GM23248 (cell line): ENCODE measurements around the gene PPP6R3. TPM values are rescaled to one million over a fixed set of nuclear protein-coding genes. Genes with fewer than 3 reads are reported as not detected.

Experiments used
- DNase-seq: peaks from one replicate; pipeline ENCODE4 v3.0.0-alpha.2; 2015
- H2AFZ ChIP-seq: fragments of 200-600 bp; sonication (generic); 2 replicates; pipeline ENCODE4 v1.6.1; 2016; ENCODE audit warnings: antibody characterized with exemption
- H3F3A ChIP-seq: fragments of 200-600 bp; sonication (generic); 2 replicates; pipeline ENCODE4 v1.6.1; 2016; ENCODE audit warnings: mild to moderate bottlenecking, antibody characterized with exemption, mixed run types; ENCODE audit not compliant: insufficient read depth
- H3K27ac ChIP-seq: fragments of 200-600 bp; sonication (generic); 2 replicates; pipeline ENCODE4 v1.5.1; 2016; ENCODE audit warnings: mild to moderate bottlenecking
- H3K27me3 ChIP-seq: fragments of 200-600 bp; sonication (generic); replicated peaks from 2 replicates; pipeline ENCODE4 v1.6.1; 2016; ENCODE audit warnings: mild to moderate bottlenecking; ENCODE audit not compliant: insufficient read depth
- H3K36me3 ChIP-seq: fragments of 200-600 bp; sonication (generic); 2 replicates; pipeline ENCODE4 v1.6.1; 2016; ENCODE audit warnings: low read depth, mild to moderate bottlenecking
- H3K4me1 ChIP-seq: fragments of 200-600 bp; sonication (generic); 2 replicates; pipeline ENCODE4 v1.6.1; 2016; ENCODE audit warnings: mild to moderate bottlenecking; ENCODE audit not compliant: insufficient read depth
- H3K4me2 ChIP-seq: fragments of 200-600 bp; sonication (generic); one replicate; pipeline ENCODE4 v1.6.1; 2016; ENCODE audit warnings: mild to moderate bottlenecking; ENCODE audit not compliant: unreplicated experiment
- H3K4me3 ChIP-seq: fragments of 200-600 bp; sonication (generic); 2 replicates; pipeline ENCODE4 v1.5.1; 2016; ENCODE audit warnings: mild to moderate bottlenecking
- H3K79me2 ChIP-seq: fragments of 200-600 bp; sonication (generic); 2 replicates; pipeline ENCODE4 v1.6.1; 2016; ENCODE audit warnings: mild to moderate bottlenecking; ENCODE audit not compliant: insufficient read depth
- H3K9ac ChIP-seq: fragments of 200-600 bp; sonication (generic); 2 replicates; pipeline ENCODE4 v1.6.1; 2016; ENCODE audit warnings: mild to moderate bottlenecking
- H3K9me2 ChIP-seq: fragments of 200-600 bp; sonication (generic); 2 replicates; pipeline ENCODE4 v1.6.1; 2016; ENCODE audit warnings: mixed run types, mild to moderate bottlenecking, moderate library complexity; ENCODE audit not compliant: insufficient read depth
- H3K9me3 ChIP-seq: fragments of 200-600 bp; sonication (generic); one replicate; pipeline ENCODE4 v1.6.1; 2017; ENCODE audit warnings: low read depth
- H4K20me1 ChIP-seq: fragments of 200-600 bp; sonication (generic); 2 replicates; pipeline ENCODE4 v1.6.0; 2016; ENCODE audit not compliant: insufficient read depth
- EZH2 ChIP-seq: fragments of 200-600 bp; sonication (generic); IDR thresholded peaks from 2 replicates; pipeline ENCODE4 v1.6.1; 2018; ENCODE audit warnings: antibody characterized with exemption, mild to moderate bottlenecking; ENCODE audit not compliant: insufficient read depth, poor library complexity, severe bottlenecking
- EZH2phosphoT487 ChIP-seq: fragments of 200-600 bp; sonication (generic); IDR thresholded peaks from 2 replicates; pipeline ENCODE4 v1.6.1; 2018; ENCODE audit warnings: antibody characterized with exemption, moderate library complexity, mild to moderate bottlenecking, low read depth; ENCODE audit not compliant: insufficient read depth
- WGBS, 2 experiments: methylation state at CpG; one replicate each; pipeline ENCODE4 v1.1.6; 2015 to 2017; ENCODE audit warnings: low lambda C conversion rate in 2 of 2, low coverage in 1 of 2; ENCODE audit errors: missing lambda C conversion rate in 2 of 2; 5-methylcytosine and 5-hydroxymethylcytosine counted together
- in situ Hi-C: fragments of 300-500 bp; cut with MboI; formaldehyde crosslinking; loops from 2 replicates; pipeline ENCODE4 v1.15.0; 2020
- polyA plus RNA-seq: library from polyadenylated mRNA; unstranded; fragments of >200 nt; fragmentation: Nextera tagmentation; extraction: Ambion mirVana; gene quantifications from 2 replicates; pipeline ENCODE4 v1.2.1, GENCODE V29; 2016
- total RNA-seq: library from RNA; depleted of rRNA; stranded (reverse); fragments of >200 nt; shearing (Covaris generic); gene quantifications from 2 replicates; pipeline ENCODE4 v1.2.3, GENCODE V29; 2014

PPP6R3 gene
- total and polyA plus RNA-seq, 2 experiments from 2014 or later = 47.5 to 96.0 TPM

GRCh38 chr11:68469122-68469521 lies 8.6 kb downstream of the PPP6R3 start:
- Histone ChIP-seq H3K4me2 (peak overlapping the region; percentile 2), H3K36me3 (no peaks in the 10 kb centered on the region), H2AFZ (no peak overlapping the region), H3K79me2 (peaks cover 100% of the 10 kb centered on the region), H3K9ac (no peak overlapping the region), H3K4me1 (peaks cover 35% of the 10 kb centered on the region), H4K20me1 (peaks cover 58% of the 10 kb centered on the region), H3K4me3 (no peak overlapping the region), H3K27me3 (no peaks in the 10 kb centered on the region), H3K27ac (no peak overlapping the region), H3K9me2 (no peaks in the 10 kb centered on the region), H3F3A (peaks cover 27% of the 10 kb centered on the region), H3K9me3 (no peaks in the 10 kb centered on the region)
- TF ChIP-seq EZH2 = no peak
- no peak for TF ChIP-seq EZH2phosphoT487
- 62 to 68% methylated on average over 2 of the region's 2 CpGs for WGBS, 2 experiments
- no peak for DNase-seq
- in situ Hi-C loops = no loop called here

GRCh38 chr11:68469642-68470041 lies 9.1 kb downstream of the PPP6R3 start:
- Histone ChIP-seq H3K4me2 (no peak overlapping the region), H3K79me2 (peaks cover 100% of the 10 kb centered on the region), H3K27ac (no peak overlapping the region), H3K4me1 (peaks cover 35% of the 10 kb centered on the region), H3K4me3 (no peak overlapping the region), H4K20me1 (peaks cover 57% of the 10 kb centered on the region), H3K9me3 (no peaks in the 10 kb centered on the region), H3K36me3 (no peaks in the 10 kb centered on the region), H3F3A (peaks cover 27% of the 10 kb centered on the region), H3K9ac (no peak overlapping the region), H3K27me3 (no peaks in the 10 kb centered on the region), H3K9me2 (no peaks in the 10 kb centered on the region), H2AFZ (no peak overlapping the region)
- in situ Hi-C loops = no loop called here
- no peak for TF ChIP-seq EZH2phosphoT487
- no peak for TF ChIP-seq EZH2
- WGBS, 2 experiments = 95 to 97% methylated on average over 1 of the region's 1 CpG
- no peak for DNase-seq

- Histone ChIP-seq H3K4me3 (no peak overlapping the region), H3K9me2 (no peaks in the 10 kb centered on the region), H3F3A (peaks cover 27% of the 10 kb centered on the region), H3K9me3 (no peaks in the 10 kb centered on the region), H3K27me3 (no peaks in the 10 kb centered on the region), H3K79me2 (peaks cover 100% of the 10 kb centered on the region), H2AFZ (no peak overlapping the region), H3K4me1 (peaks cover 35% of the 10 kb centered on the region), H3K27ac (no peak overlapping the region), H4K20me1 (peaks cover 57% of the 10 kb centered on the region), H3K9ac (no peak overlapping the region), H3K36me3 (no peaks in the 10 kb centered on the region), H3K4me2 (no peak overlapping the region)
- in situ Hi-C loops = no loop called here
- no peak for DNase-seq
- TF ChIP-seq EZH2phosphoT487 (no peak), EZH2 (no peak)
- WGBS, 2 experiments = 58 to 59% methylated on average over 3 to 4 of the region's 4 CpGs
These were observed 9.8 kb downstream of the PPP6R3 start for GRCh38 chr11:68470304-68470811.

GRCh38 chr11:68471360-68472340 lies 11.1 kb downstream of the PPP6R3 start:
- Histone ChIP-seq H3K27ac (peak overlapping the region; percentile 68), H3K9me3 (no peaks in the 10 kb centered on the region), H3K4me3 (peak overlapping the region; percentile 4; the same call in 1 of the 2 replicates), H3K4me2 (peak overlapping the region; percentile 53), H3K9me2 (no peaks in the 10 kb centered on the region), H4K20me1 (peaks cover 57% of the 10 kb centered on the region), H3F3A (peaks cover 27% of the 10 kb centered on the region), H3K9ac (no peak overlapping the region), H3K27me3 (no peaks in the 10 kb centered on the region), H3K36me3 (no peaks in the 10 kb centered on the region), H3K79me2 (peaks cover 97% of the 10 kb centered on the region), H3K4me1 (peaks cover 35% of the 10 kb centered on the region), H2AFZ (no peak overlapping the region)
- peak; percentile 56 for DNase-seq
- TF ChIP-seq EZH2phosphoT487 (no peak), EZH2 (no peak)
- WGBS, 2 experiments = 81 to 86% methylated on average over 17 of the region's 17 CpGs
- in situ Hi-C loops = no loop called here
